Tibial artery (tissue), 4 donors: ENCODE data around the gene HKDC1.

Experiments used
- DNase-seq, 2 donors: peaks; one replicate each; pipeline ENCODE4 v3.0.0-alpha.2; 2019
- H3K27ac ChIP-seq, 2 donors: fragments of 200-600 bp; sonication (generic) in 1 of 2; 1 replicate in 1 of 2; 2 replicates in 1 of 2; pipeline ENCODE4 v1.5.1; 2018 to 2019; ENCODE audit warnings: mild to moderate bottlenecking in 1 of 2
- H3K27me3 ChIP-seq, 2 donors: fragments of 200-600 bp; sonication (generic) in 1 of 2; one replicate each; pipeline versions ENCODE4 v1.5.1 to v1.6.0; 2016 to 2019
- H3K36me3 ChIP-seq, 3 donors: fragments of 200-600 bp; sonication (generic) in 2 of 3; one replicate each; pipeline ENCODE4 v1.5.1; 2016 to 2019; ENCODE audit warnings: mild to moderate bottlenecking in 2 of 3
- H3K4me1 ChIP-seq, 4 donors: fragments of 200-600 bp; sonication (generic) in 2 of 4; 1 replicate in 3 of 4; 2 replicates in 1 of 4; pipeline ENCODE4 v1.5.1; 2016 to 2019
- H3K4me3 ChIP-seq, 2 donors: fragments of 200-600 bp; sonication (generic) in 1 of 2; 1 replicate in 1 of 2; 2 replicates in 1 of 2; pipeline ENCODE4 v1.5.1; 2018 to 2019; ENCODE audit warnings: mild to moderate bottlenecking in 2 of 2
- H3K9me3 ChIP-seq, 3 donors: fragments of 200-600 bp; sonication (generic) in 1 of 3; one replicate each; pipeline ENCODE4 v1.5.1; 2016 to 2019
- CTCF ChIP-seq, 2 experiments: fragments of 200-600 bp in 1 of 2; fragments of 450-650 bp in 1 of 2; IDR thresholded peaks; one replicate each; pipeline ENCODE4 v1.5.1; 2017 to 2019; ENCODE audit warnings: antibody characterized with exemption in 2 of 2, mild to moderate bottlenecking in 1 of 2, moderate library complexity in 1 of 2
- intact Hi-C: fragments of 100-400 bp; cut with DNase I; formaldehyde crosslinking; loops from one replicate; pipeline ENCODE4 v1.15.0; 2023; ENCODE audit warnings: low total_unique reads

The HKDC1 gene

DNA sequence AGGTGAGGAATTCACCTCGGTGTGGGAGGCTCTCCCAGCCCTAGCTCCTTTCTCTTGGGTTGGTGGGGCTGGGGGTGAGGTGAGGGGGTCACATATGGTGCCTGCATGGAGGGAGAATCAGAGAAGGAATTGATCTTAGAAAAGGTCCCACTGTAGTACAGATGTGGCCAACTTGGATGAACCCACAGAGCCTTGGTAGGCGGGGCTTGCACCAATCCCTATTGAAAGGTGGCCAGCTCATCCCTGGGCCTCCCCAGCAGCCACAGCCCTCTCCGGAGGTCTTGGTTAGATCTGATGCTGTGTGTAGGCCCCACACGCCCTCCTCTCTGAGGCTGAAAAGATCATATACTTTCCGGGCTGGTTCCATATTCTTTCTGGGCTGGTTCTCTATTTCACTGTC lies 19.0 kb downstream of the HKDC1 start:
- intact Hi-C loops, result no loop called here
- no peak overlapping the region for H3K4me3 ChIP-seq
- H3K36me3 ChIP-seq, result no peaks in the 10 kb centered on the region
- H3K27me3 ChIP-seq, result no peaks in the 10 kb centered on the region
- TF ChIP-seq CTCF (IDR thresholded peaks at IDR 0.05), result no peak
- no peak for DNase-seq
- peaks cover 0 to 38% (median 12%) of the 10 kb centered on the region in 4 donors for H3K4me1 ChIP-seq
- peak overlapping the region; percentile 23 to 37 for H3K27ac ChIP-seq
- no peaks in the 10 kb centered on the region for H3K9me3 ChIP-seq

DNA sequence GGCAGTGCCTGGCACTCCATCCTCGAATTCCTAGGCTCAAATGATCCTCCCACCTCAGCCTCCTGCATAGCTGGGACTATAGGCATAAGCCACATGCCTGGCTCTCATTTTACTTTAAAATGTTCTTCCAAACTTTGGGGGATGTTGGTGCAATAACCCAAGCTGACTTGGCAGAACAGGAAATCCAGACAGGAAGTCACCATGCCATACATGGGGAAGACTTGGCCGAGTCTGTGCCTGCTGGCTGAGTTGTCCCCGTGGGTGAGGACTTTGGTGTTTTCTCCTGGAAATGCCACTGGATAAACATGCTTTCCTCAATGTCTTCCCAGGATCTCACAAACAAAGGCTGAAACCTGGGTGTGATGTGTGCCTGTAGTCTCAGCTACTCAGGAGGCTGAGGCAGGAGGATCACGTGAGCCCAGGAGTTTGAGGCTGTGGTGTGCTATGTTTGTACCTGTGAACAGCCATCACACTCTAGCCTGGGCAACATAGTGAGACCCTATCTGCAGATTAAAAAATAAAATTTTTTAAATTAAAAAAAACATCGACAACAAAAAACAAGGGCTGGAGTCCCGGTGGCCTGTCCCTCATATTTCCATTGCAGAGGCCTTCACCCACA lies 19.8 kb downstream of the HKDC1 start:
- H3K4me1 ChIP-seq, result peaks cover 0 to 38% (median 12%) of the 10 kb centered on the region in 4 donors
- intact Hi-C loops, result loop anchor here (2.0 to 5.0 kb wide), 2 partner anchors 77 to 151 kb away; no protein-coding TSS in a partner anchor
- TF ChIP-seq CTCF (IDR thresholded peaks at IDR 0.05), result no peak
- peak overlapping the region; percentile 23 to 37 for H3K27ac ChIP-seq
- H3K27me3 ChIP-seq, result no peaks in the 10 kb centered on the region
- H3K9me3 ChIP-seq, result no peaks in the 10 kb centered on the region
- H3K36me3 ChIP-seq, result no peaks in the 10 kb centered on the region
- no peak overlapping the region for H3K4me3 ChIP-seq
- DNase-seq, result peak; percentile 65 to 86

GRCh38 chr10:69240455-69240854 lies 20.3 kb downstream of the HKDC1 start:
- intact Hi-C loops, result loop anchor here (2.0 to 5.0 kb wide), 2 partner anchors 77 to 150 kb away; no protein-coding TSS in a partner anchor
- DNase-seq, result no peak

DNA sequence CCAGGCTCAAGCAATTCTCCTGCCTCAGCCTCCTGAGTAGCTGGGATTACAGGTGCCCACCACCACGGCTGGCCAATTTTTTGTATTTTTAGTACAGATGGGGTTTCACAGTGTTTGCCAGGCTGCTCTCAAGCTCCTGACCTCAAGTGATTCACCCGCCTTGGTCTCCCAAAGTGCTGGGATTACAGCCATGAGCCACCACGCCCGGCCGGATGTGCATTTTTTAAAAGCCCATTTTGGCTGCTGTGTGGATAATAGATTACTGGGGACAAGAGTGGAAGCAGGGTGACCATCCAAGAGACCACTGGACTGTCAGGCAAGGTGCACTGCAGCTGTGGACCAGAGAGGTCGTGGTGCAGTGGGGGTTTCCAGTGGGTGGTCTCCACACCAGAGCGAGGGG lies 21.4 kb downstream of the HKDC1 start:
- H3K27ac ChIP-seq, result peak overlapping the region in 1 of 2 donors; percentile 42
- peak; percentile 57 to 76 for DNase-seq

More at GRCh38 chr10:69240455-69240854, 20.3 kb downstream of the HKDC1 start:
- no peaks in the 10 kb centered on the region for H3K9me3 ChIP-seq
- H3K4me3 ChIP-seq, result no peak overlapping the region
- H3K4me1 ChIP-seq, result peaks cover 0 to 38% (median 12%) of the 10 kb centered on the region in 4 donors
- H3K27me3 ChIP-seq, result no peaks in the 10 kb centered on the region
- H3K36me3 ChIP-seq, result no peaks in the 10 kb centered on the region
- no peak for TF ChIP-seq CTCF (IDR thresholded peaks at IDR 0.05)
- H3K27ac ChIP-seq, result peak overlapping the region; percentile 23 to 37

GRCh38 chr10:69242040-69242851 lies 22.1 kb downstream of the HKDC1 start:
- intact Hi-C loops, result loop anchor here (5.0 kb wide), 1 partner anchor 75 kb away; no protein-coding TSS in a partner anchor
- DNase-seq, result no peak
- no peak for TF ChIP-seq CTCF (IDR thresholded peaks at IDR 0.05)
- H3K27ac ChIP-seq, result peak overlapping the region in 1 of 2 donors; percentile 42
- no peaks in the 10 kb centered on the region for H3K27me3 ChIP-seq
- H3K4me1 ChIP-seq, result peaks cover 0 to 38% (median 12%) of the 10 kb centered on the region in 4 donors
- no peak overlapping the region for H3K4me3 ChIP-seq
- H3K9me3 ChIP-seq, result no peaks in the 10 kb centered on the region
- no peaks in the 10 kb centered on the region for H3K36me3 ChIP-seq

More for the DNA sequence above, 21.4 kb downstream of the HKDC1 start:
- Histone ChIP-seq H3K27me3 (no peaks in the 10 kb centered on the region), H3K9me3 (no peaks in the 10 kb centered on the region), H3K4me1 (peaks cover 0 to 38% (median 12%) of the 10 kb centered on the region in 4 donors), H3K4me3 (no peak overlapping the region), H3K36me3 (no peaks in the 10 kb centered on the region)
- no peak for TF ChIP-seq CTCF (IDR thresholded peaks at IDR 0.05)
- intact Hi-C loops, result loop anchor here (2.0 to 5.0 kb wide), 2 partner anchors 76 to 149 kb away; no protein-coding TSS in a partner anchor
